Testis (tissue), 3 donors: Measurements from ENCODE around the gene GNMT. TPM values are rescaled to one million over a fixed set of nuclear protein-coding genes. Genes with fewer than 3 reads are reported as not detected.

ENCODE experiments used
- DNase-seq: peaks from one replicate; pipeline ENCODE4 v3.0.0-alpha.2; 2019
- H3K27ac ChIP-seq, 2 donors: fragments of 200-600 bp; sonication (generic); one replicate each; pipeline ENCODE4 v1.5.1; 2019
- H3K27me3 ChIP-seq: fragments of 200-600 bp; sonication (generic); one replicate; pipeline ENCODE4 v1.5.1; 2019
- H3K36me3 ChIP-seq: fragments of 200-600 bp; sonication (generic); one replicate; pipeline ENCODE4 v1.5.1; 2017; ENCODE audit warnings: low read depth; ENCODE audit errors: missing control alignments
- H3K4me1 ChIP-seq: fragments of 200-600 bp; sonication (generic); one replicate; pipeline ENCODE4 v1.5.1; 2019
- H3K4me3 ChIP-seq, 2 donors: fragments of 200-600 bp; sonication (generic); one replicate each; pipeline ENCODE4 v1.5.1; 2017 to 2019
- H3K9me3 ChIP-seq: fragments of 200-600 bp; sonication (generic); one replicate; pipeline ENCODE4 v1.5.1; 2017
- POLR2A ChIP-seq: fragments of 450-650 bp; IDR thresholded peaks from one replicate; pipeline ENCODE4 v1.6.1; 2017; ENCODE audit warnings: antibody characterized with exemption, mild to moderate bottlenecking, moderate library complexity
- WGBS, 2 donors: methylation state at CpG; one replicate each; pipeline ENCODE4 v1.1.5; 2018; 5-methylcytosine and 5-hydroxymethylcytosine counted together
- intact Hi-C: fragments of 100-400 bp; cut with DNase I; formaldehyde crosslinking; loops from one replicate; pipeline ENCODE4 v1.15.1; 2023; ENCODE audit warnings: low total_unique reads
- polyA plus RNA-seq: library from polyadenylated mRNA; stranded (reverse); fragments of 350-450 nt; fragmentation: Illumina TruSeq; extraction: RNeasy Lipid Tissue Mini Kit (QIAGEN cat#74804); gene quantifications from one replicate; pipeline ENCODE4 v1.2.3, GENCODE V29; 2014; ENCODE audit warnings: low read depth, low replicate concordance; ENCODE audit not compliant: insufficient read depth
- total RNA-seq, 2 donors: library from RNA; depleted of rRNA; stranded (reverse); fragments of >200 nt; gene quantifications; one replicate each; pipeline ENCODE4 v1.2.3, GENCODE V29; 2016
- TF ChIP-seq, protein P1 (sequence below), 3 experiments: fragments of 450-650 bp in 2 of 3; fragments of 200-600 bp in 1 of 3; sonication (generic) in 1 of 3; IDR thresholded peaks; one replicate each; pipeline ENCODE4 v1.5.1; 2016 to 2019; ENCODE audit warnings: antibody characterized with exemption in 3 of 3, mild to moderate bottlenecking in 2 of 3, moderate library complexity in 1 of 3

Gene GNMT
- total and polyA plus RNA-seq, 3 donors from 2014 or later, result 0.31 to 1.7 (median 0.83) TPM

DNA sequence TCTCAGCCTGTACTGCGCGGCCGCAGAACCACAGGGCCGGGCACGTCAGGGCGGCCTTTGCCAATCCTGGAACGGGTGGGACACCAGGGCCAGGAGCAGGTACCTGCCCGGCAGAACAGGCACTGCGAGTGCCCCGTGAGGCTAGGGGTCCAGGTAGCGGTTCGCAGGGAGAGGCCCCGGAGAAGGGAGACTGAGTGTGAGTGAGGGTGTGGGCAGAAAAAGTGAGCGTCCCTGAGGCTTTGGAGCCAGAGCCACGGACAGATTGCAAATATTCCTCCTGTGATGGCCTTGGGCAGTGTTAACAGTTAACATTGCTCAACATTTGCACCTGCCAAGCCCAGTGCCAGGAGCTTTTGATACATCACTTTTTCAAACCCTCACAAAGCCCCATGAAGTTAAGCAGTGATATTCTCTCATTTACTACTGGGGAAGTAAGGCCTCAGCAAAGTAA, 491 bp downstream of the GNMT start:
- H3K9me3 ChIP-seq, result no peaks in the 10 kb centered on the region
- intact Hi-C loops, result no loop called here
- H3K4me3 ChIP-seq, result peak overlapping the region; percentile 29 to 52
- H3K27me3 ChIP-seq, result no peaks in the 10 kb centered on the region
- no peak for TF ChIP-seq POLR2A
- TF ChIP-seq, protein P1, sequence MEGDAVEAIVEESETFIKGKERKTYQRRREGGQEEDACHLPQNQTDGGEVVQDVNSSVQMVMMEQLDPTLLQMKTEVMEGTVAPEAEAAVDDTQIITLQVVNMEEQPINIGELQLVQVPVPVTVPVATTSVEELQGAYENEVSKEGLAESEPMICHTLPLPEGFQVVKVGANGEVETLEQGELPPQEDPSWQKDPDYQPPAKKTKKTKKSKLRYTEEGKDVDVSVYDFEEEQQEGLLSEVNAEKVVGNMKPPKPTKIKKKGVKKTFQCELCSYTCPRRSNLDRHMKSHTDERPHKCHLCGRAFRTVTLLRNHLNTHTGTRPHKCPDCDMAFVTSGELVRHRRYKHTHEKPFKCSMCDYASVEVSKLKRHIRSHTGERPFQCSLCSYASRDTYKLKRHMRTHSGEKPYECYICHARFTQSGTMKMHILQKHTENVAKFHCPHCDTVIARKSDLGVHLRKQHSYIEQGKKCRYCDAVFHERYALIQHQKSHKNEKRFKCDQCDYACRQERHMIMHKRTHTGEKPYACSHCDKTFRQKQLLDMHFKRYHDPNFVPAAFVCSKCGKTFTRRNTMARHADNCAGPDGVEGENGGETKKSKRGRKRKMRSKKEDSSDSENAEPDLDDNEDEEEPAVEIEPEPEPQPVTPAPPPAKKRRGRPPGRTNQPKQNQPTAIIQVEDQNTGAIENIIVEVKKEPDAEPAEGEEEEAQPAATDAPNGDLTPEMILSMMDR (IDR thresholded peaks at IDR 0.05), result no peak
- no peak for DNase-seq
- H3K4me1 ChIP-seq, result peaks cover 15% of the 10 kb centered on the region
- 20 to 24% methylated on average over 6 to 15 of the region's 15 CpGs for WGBS, 2 donors
- no peak overlapping the region for H3K27ac ChIP-seq
- no peaks in the 10 kb centered on the region for H3K36me3 ChIP-seq

DNA sequence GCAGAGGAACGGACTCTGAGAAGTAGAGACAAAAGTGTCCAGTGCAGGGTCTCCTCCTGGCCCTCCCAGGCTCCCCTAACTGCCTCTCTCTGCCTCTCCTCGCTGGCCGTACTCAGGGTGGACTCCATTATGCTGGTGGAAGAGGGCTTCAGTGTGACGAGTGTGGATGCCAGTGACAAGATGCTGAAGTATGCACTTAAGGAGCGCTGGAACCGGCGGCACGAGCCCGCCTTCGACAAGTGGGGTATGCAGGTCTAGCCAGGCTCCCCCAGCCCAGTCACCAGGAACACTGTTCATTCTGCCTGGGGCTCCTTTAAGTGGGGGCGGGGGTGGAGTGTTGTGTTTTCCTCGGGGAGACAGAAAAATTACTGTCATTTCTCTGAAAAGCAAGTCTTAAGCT, 1.5 kb downstream of the GNMT start:
- Histone ChIP-seq H3K4me1 (peaks cover 15% of the 10 kb centered on the region), H3K36me3 (no peaks in the 10 kb centered on the region), H3K4me3 (no peak overlapping the region), H3K27ac (no peak overlapping the region), H3K27me3 (no peaks in the 10 kb centered on the region), H3K9me3 (no peaks in the 10 kb centered on the region)
- WGBS, 2 donors, result 80 to 93% methylated on average over 12 of the region's 12 CpGs
- TF ChIP-seq, protein P1 (IDR thresholded peaks at IDR 0.05), result no peak
- TF ChIP-seq POLR2A, result no peak
- DNase-seq, result no peak
- intact Hi-C loops, result no loop called here

DNA sequence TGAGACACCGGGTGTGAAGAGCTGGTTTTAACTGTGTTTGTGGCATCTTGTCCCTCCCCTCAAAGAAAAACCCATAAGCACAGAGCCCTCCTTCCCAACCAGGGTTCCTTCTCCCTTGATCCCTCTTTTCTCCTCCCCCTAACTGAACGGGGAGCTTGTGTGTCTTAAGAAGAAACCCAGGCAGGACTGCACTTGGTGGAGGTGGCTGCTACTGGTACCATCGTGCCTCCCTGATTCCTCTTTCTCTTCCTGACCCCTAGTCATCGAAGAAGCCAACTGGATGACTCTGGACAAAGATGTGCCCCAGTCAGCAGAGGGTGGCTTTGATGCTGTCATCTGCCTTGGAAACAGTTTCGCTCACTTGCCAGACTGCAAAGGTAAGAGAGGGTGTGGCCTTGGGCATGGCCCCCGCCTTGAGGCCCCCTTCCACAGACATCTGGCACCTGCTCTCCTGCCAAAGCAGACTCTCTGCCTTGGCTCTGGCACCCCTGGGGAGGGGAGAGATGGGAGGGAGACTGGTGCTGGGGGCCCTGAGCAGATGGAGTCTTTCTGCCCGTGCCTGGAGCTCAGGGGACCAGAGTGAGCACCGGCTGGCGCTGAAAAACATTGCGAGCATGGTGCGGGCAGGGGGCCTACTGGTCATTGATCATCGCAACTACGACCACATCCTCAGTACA, 2.1 kb downstream of the GNMT start:
- peaks cover 15% of the 10 kb centered on the region for H3K4me1 ChIP-seq
- no peaks in the 10 kb centered on the region for H3K9me3 ChIP-seq
- H3K27ac ChIP-seq, result no peak overlapping the region
- DNase-seq, result no peak
- no peaks in the 10 kb centered on the region for H3K36me3 ChIP-seq
- H3K27me3 ChIP-seq, result no peaks in the 10 kb centered on the region
- TF ChIP-seq, protein P1 (IDR thresholded peaks at IDR 0.05), result no peak
- no peak for TF ChIP-seq POLR2A
- no peak overlapping the region for H3K4me3 ChIP-seq
- intact Hi-C loops, result no loop called here
- WGBS, 2 donors, result 81 to 90% methylated on average over 12 of the region's 13 CpGs

DNA sequence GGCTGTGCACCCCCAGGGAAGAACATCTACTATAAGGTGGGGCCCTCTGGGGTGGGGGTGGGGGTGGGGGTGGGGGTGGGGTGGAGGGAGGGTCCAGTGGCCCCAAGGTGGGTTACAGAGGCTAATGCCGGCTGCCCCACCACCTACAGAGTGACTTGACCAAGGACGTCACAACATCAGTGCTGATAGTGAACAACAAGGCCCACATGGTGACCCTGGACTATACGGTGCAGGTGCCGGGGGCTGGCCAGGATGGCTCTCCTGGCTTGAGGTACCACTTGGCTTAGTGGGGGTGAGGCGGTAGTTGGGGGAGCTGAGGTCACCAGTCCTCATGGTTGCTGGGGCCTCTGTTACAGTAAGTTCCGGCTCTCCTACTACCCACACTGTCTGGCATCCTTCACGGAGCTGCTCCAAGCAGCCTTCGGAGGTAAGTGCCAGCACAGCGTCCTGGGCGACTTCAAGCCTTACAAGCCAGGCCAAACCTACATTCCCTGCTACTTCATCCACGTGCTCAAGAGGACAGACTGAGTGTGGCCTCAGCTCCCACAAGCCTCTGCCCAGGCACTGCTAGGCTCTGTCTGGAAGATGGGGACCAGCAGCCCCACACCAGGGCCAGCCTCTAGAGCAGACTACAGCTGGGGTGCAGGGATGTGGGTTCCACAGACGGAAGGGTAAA, 2.8 kb downstream of the GNMT start:
- Histone ChIP-seq H3K4me3 (no peak overlapping the region), H3K36me3 (no peaks in the 10 kb centered on the region), H3K4me1 (peaks cover 15% of the 10 kb centered on the region), H3K27ac (no peak overlapping the region), H3K9me3 (no peaks in the 10 kb centered on the region), H3K27me3 (no peaks in the 10 kb centered on the region)
- WGBS, 2 donors, result 74 to 81% methylated on average over 9 to 12 of the region's 12 CpGs
- intact Hi-C loops, result no loop called here
- no peak for TF ChIP-seq POLR2A
- TF ChIP-seq, protein P1 (IDR thresholded peaks at IDR 0.05), result no peak
- no peak for DNase-seq
